ENCODE data around the gene FGFR2.

DNA sequence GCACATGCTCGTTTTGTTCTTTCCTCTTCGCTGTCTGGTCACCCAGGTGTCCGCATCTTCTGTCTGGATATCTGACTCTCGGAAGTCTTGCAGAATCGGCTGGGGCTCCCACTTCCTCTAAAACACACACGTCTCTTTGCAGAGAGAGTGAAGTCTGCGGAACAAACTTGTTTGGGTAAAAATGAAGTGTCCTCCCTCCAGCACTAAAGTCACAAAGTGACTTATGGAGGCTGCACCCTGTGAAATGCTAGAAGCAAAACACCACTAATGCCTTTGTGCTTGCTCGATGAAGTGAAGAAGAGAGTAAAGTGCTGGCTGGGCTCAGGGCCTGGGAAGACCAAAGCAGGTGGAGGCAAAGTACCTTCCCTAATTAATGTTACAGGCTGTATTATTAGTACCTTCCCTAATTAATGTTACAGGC is 71.4 kb downstream of the FGFR2 start:
- TF ChIP-seq FOS (IDR thresholded peaks at IDR 0.05; ENCODE audit: borderline replicate concordance, insufficient read depth, low read length) = no peak
- no peak for TF ChIP-seq POLR2A (IDR thresholded peaks at IDR 0.05; ENCODE audit: low read depth, low read length)
- TF ChIP-seq GATA2 (IDR thresholded peaks at IDR 0.05; ENCODE audit: insufficient read depth, insufficient read length, low read depth, low read length) = no peak
- TF ChIP-seq POLR2AphosphoS5 (IDR thresholded peaks at IDR 0.05; ENCODE audit: insufficient read depth, low read depth, low read length) = no peak
- TF ChIP-seq EZH2 (IDR thresholded peaks at IDR 0.05; ENCODE audit: borderline replicate concordance, low read depth, low read length, severe bottlenecking) = no peak
- TF ChIP-seq, protein P1, sequence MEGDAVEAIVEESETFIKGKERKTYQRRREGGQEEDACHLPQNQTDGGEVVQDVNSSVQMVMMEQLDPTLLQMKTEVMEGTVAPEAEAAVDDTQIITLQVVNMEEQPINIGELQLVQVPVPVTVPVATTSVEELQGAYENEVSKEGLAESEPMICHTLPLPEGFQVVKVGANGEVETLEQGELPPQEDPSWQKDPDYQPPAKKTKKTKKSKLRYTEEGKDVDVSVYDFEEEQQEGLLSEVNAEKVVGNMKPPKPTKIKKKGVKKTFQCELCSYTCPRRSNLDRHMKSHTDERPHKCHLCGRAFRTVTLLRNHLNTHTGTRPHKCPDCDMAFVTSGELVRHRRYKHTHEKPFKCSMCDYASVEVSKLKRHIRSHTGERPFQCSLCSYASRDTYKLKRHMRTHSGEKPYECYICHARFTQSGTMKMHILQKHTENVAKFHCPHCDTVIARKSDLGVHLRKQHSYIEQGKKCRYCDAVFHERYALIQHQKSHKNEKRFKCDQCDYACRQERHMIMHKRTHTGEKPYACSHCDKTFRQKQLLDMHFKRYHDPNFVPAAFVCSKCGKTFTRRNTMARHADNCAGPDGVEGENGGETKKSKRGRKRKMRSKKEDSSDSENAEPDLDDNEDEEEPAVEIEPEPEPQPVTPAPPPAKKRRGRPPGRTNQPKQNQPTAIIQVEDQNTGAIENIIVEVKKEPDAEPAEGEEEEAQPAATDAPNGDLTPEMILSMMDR (IDR thresholded peaks at IDR 0.05; ENCODE audit: extremely low read depth in 1 of 2, insufficient read depth in 1 of 2, low read depth in 1 of 2, low read length in 2 of 2) = no peak
- no peak for TF ChIP-seq JUN (IDR thresholded peaks at IDR 0.05; ENCODE audit: borderline replicate concordance, insufficient read depth, insufficient read length, low read depth)
- TF ChIP-seq, protein P2, sequence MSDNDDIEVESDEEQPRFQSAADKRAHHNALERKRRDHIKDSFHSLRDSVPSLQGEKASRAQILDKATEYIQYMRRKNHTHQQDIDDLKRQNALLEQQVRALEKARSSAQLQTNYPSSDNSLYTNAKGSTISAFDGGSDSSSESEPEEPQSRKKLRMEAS (IDR thresholded peaks at IDR 0.05; ENCODE audit: insufficient read depth, insufficient read length) = no peak
